ENCODE data around the gene CCDC27.

CCDC27 gene

GRCh38 chr1:3712573-3713535, 39.4 kb upstream of the CCDC27 start:
- TF ChIP-seq CTCF (conservative IDR thresholded peaks at IDR 0.05; ENCODE audit: control insufficient read depth, insufficient read depth, low read depth, low read length): no peak
- no peak for DNase-seq (ENCODE audit: low read depth)
- H3K4me3 ChIP-seq (ENCODE audit: control insufficient read depth, low read depth, low read length): no peak overlapping the region

GRCh38 chr1:3713840-3714239, 38.4 kb upstream of the CCDC27 start:
- no peak for DNase-seq (ENCODE audit: low read depth)
- TF ChIP-seq CTCF (conservative IDR thresholded peaks at IDR 0.05; ENCODE audit: control insufficient read depth, insufficient read depth, low read depth, low read length): no peak
- H3K4me3 ChIP-seq (ENCODE audit: control insufficient read depth, low read depth, low read length): no peak overlapping the region

GRCh38 chr1:3714284-3714741, 37.9 kb upstream of the CCDC27 start:
- DNase-seq (ENCODE audit: low read depth): no peak
- TF ChIP-seq CTCF (conservative IDR thresholded peaks at IDR 0.05; ENCODE audit: control insufficient read depth, insufficient read depth, low read depth, low read length): no peak
- H3K4me3 ChIP-seq (ENCODE audit: control insufficient read depth, low read depth, low read length): no peak overlapping the region

- no peak overlapping the region for H3K4me3 ChIP-seq (ENCODE audit: control insufficient read depth, low read depth, low read length)
- TF ChIP-seq CTCF (conservative IDR thresholded peaks at IDR 0.05; ENCODE audit: control insufficient read depth, insufficient read depth, low read depth, low read length): no peak
- DNase-seq (ENCODE audit: low read depth): no peak
Measured at GRCh38 chr1:3714814-3715213, 37.4 kb upstream of the CCDC27 start.

- DNase-seq (ENCODE audit: low read depth): no peak
- TF ChIP-seq CTCF (conservative IDR thresholded peaks at IDR 0.05; ENCODE audit: control insufficient read depth, insufficient read depth, low read depth, low read length): no peak
- no peak overlapping the region for H3K4me3 ChIP-seq (ENCODE audit: control insufficient read depth, low read depth, low read length)
Measured at GRCh38 chr1:3716351-3716750, 35.9 kb upstream of the CCDC27 start.

GRCh38 chr1:3717041-3717714, 35.1 kb upstream of the CCDC27 start:
- no peak for DNase-seq (ENCODE audit: low read depth)
- H3K4me3 ChIP-seq (ENCODE audit: control insufficient read depth, low read depth, low read length): no peak overlapping the region
- TF ChIP-seq CTCF (conservative IDR thresholded peaks at IDR 0.05; ENCODE audit: control insufficient read depth, insufficient read depth, low read depth, low read length): no peak
